GM21576 (cell line): Measurements from ENCODE around the gene ARL5A.

Experiments used
- ATAC-seq: cut with Tn5 transposase; IDR thresholded peaks from one replicate; pipeline ENCODE4 v1.9.1; 2021; ENCODE audit warnings: mild to moderate bottlenecking, moderate library complexity; ENCODE audit not compliant: unreplicated experiment

Gene ARL5A

DNA sequence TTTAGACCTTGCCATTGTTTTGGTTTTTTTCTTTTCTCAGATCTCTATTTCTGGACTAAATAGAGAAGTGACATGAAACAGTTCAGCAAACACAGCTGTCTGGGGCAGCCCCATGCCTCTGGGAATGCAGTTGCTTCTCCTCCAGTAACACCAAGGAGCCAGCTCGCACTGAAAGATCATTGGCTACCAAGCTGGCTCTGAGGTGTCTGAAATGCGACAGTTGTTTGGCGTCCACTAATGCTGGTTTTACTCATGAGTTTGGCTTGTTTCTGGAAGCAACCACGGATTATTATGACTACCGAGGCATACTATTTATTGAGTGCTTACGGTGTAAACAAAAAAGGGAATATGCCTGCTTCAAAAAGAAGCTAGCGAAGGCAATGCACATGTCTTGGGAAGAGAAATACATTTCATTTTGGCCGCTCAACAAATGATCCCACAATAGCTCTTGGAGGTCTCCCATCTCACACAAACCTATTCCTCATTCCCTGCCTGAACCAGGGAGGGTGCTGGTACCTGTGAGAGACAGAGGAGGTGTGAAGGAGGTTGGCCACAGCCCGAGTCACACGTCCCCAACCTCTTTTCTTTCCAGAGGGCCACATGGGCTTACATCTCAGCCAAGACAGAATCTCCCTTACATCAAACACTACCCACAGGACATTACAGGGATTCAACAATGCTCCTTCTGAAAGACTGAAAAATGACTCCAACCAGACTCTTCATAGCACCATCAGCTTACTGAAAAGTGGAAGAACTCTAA is 56.4 kb downstream of the ARL5A start:
- peak; percentile 97 for ATAC-seq

DNA sequence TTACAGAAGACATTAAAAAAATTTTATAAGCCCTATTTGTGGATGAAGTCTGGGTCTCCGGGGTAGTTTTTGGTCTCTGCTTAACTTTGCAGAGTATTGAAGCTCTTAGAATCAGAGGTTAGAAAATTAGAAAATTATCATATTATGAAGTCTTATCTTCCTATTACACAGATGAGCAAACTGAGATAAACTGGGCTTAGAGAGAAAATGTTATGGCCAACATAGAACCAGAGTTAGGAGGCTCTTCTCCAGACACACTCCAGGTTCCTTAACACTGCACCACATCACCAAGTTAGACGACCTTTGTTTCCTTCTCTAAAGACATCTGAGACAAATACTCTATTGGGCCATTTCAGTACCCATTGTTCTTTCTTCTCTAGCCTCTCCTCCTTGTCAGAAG is 57.2 kb downstream of the ARL5A start:
- ATAC-seq = peak; percentile 24

DNA sequence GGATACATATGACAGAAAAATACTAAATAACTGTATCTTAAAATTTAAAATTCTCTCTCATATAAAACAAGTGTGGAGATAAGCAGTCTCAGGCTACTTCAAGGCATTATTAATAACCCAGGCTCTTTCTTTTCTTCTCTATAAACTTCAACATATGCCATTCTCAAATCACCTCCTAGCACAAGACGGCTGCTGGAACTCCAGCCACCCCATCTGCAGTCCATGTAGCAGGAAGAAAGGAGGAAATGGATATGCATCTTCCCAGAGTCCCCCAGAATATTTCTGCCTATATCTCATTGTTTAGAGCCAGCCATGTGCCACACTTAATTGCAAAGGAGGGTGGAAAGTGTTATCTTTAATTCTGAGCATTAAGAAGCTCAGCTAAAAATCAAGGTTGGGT is 58.6 kb downstream of the ARL5A start:
- no peak for ATAC-seq

- ATAC-seq = no peak
Observed at GRCh38 chr2:151767536-151767935, 60.7 kb downstream of the ARL5A start.

DNA sequence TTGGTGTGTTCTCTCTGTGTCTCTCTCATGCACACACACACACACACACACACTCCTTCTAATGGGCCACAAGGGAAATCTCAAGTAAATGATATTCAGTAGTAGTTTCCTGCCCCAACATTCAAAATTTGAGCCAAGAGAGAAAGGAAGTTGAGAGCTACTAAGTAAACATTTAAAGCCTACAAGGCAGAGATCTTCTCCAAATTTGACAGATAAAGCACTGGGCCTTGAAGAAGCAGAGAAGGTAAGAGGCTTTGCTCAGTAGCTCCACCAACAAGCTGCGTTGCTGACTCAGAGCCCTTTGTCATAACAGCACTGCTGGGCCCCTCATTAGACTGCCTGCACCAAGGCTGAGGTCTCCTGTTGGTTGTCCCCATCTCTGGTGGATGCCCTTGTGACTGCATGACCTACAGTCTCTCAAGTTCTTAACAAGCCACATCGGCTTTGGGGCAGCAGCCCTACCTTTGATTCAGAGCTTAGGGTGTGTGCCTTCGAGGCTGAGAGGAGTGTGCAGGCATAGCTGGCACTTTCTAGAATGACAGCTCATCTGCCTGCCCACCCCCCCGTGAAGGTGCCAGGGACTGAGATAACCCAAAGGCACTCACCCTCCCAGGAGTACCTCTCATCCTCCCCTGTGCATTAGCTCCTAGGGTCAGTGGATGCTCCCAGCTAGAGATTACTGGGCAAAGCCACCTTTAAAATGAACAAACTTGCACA is 61.6 kb downstream of the ARL5A start:
- peak; percentile 34 for ATAC-seq

DNA sequence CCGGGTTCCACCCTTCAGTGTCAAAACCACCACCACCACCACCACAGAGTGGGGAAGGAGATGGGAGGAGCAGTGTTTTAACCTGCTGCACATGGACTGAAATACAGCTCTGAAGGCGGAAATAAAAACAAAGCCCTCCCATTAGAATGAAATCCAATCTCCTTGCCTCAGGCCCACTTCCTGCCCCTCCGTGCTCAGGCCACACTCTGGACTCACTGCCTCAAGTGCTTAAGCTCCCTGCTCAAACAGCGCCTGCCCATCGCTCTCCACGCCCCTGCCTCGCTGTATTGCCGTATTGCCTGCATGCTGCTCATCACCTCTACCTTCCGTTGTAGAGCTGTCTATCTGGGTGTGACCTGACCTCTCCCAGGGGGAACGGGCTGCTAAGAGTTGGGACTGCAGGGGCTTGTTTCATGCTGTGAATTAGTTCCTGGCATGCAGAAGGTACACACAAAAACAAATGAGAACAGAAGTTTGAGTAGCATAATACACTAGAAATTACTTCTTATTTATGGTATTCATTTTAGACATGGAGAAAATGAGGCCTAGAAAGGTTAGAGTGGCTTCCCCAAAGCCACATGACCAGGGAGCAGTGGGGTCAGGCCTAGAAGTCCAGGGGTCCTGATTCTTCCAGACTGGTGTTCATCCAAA is 62.3 kb downstream of the ARL5A start:
- ATAC-seq = no peak

GRCh38 chr2:151762694-151763093 is 65.5 kb downstream of the ARL5A start:
- no peak for ATAC-seq

GRCh38 chr2:151761687-151762086 is 66.5 kb downstream of the ARL5A start:
- ATAC-seq = no peak

GRCh38 chr2:151761193-151761592 is 67.0 kb downstream of the ARL5A start:
- ATAC-seq = no peak

- no peak for ATAC-seq
Observed at GRCh38 chr2:151760139-151760650, 68.0 kb downstream of the ARL5A start.

DNA sequence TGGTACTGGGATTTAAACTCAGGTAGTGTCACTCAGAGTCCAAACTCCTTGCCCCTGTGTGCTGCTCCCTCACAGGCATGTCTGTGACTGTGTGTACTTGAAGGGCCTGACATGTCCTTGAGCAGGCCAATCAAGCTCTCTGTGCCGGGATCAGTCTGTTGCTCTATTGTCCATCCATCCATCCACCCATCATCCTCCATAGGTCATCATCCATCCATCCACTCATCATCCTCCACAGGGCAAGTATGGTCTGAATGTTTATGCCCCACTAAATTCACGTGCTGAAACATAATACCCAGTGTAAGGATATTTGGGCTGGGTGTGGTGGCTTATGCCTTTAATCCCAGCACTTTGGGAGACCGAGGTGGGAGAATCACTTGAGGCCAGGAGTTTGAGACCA is 69.5 kb downstream of the ARL5A start:
- no peak for ATAC-seq

- no peak for ATAC-seq
Observed at GRCh38 chr2:151757861-151758260, 70.4 kb downstream of the ARL5A start.

DNA sequence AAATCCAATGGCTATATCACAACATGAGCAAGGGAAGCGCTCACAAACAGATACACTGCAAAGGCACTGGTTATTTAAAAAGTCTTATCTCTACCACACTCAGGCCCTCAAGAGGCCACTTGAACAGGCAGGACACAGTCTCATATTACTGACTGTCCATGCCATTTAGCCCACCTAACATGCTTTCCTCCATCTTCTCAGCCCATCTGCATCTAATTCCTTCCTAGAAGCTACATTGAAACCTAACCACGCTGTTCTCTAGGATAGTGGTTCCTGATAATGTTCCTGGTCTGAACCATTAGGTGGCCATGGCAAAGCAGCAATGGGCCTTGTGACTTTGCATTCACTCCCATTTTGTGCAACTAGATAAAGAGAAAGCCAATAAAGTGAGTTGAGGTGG is 71.4 kb downstream of the ARL5A start:
- no peak for ATAC-seq

GRCh38 chr2:151754253-151754897 is 73.8 kb downstream of the ARL5A start:
- no peak for ATAC-seq

GRCh38 chr2:151753540-151753939 is 74.7 kb downstream of the ARL5A start:
- no peak for ATAC-seq
